HepG2 (cell line): Measurements from ENCODE around the gene RMI1. TPM values are rescaled to one million over a fixed set of nuclear protein-coding genes. Genes with fewer than 3 reads are reported as not detected.

Experiments used
- ATAC-seq: fragments of 200-7000 bp; cut with Tn5 transposase; 3 replicates; pipeline ENCODE4 v1.9.1; 2020; ENCODE audit warnings: mild to moderate bottlenecking, moderate library complexity
- BruUV-seq: library from RNA; stranded (reverse); fragments of 400-500 nt; replicated peaks from 2 replicates; lab custom pipeline; 2021; lab: Mats Ljungman, UMichigan
- CTCF ChIA-PET: fragments of 300-600 bp; formaldehyde crosslinking; extraction: SDS; loops from one replicate; lab custom pipeline; 2021; ENCODE audit warnings: low total read pairs, inconsistent platforms, low intra/inter-chr PET ratio; lab: Yijun Ruan, JAX
- POLR2A ChIA-PET: fragments of 350-600 bp; sonication (Branson Sonifier 250); formaldehyde crosslinking; loops from one replicate; lab custom pipeline; 2020; ENCODE audit warnings: antibody characterized with exemption, inconsistent platforms; lab: Yijun Ruan, JAX
- DNase-seq: peaks from one replicate; pipeline ENCODE4 v3.0.0-alpha.2; 2015; ENCODE audit warnings: low spot score
- FAIRE-seq: peaks from 3 replicates; lab custom pipeline; 2011; peaks lifted over from hg19 to GRCh38; lab: Jason Lieb, UNC
- H2AFZ ChIP-seq: one replicate; pipeline ENCODE4 v1.6.1; 2011; ENCODE audit warnings: low read length, inconsistent platforms
- H3K27ac ChIP-seq: fragments of 300-600 bp; 3 replicates; pipeline ENCODE4 v1.8.0; 2011; ENCODE audit warnings: mixed run types, mild to moderate bottlenecking, mixed read lengths, low read length, inconsistent platforms; ENCODE audit not compliant: insufficient read depth; ENCODE audit errors: extremely low read length
- H3K27me3 ChIP-seq, 2 experiments: fragments of 200-600 bp in 1 of 2; 2 replicates in 1 of 2; 3 replicates in 1 of 2; pipeline versions ENCODE4 v1.6.0 to v1.8.0; 2011; ENCODE audit warnings: low read length in 2 of 2, mild to moderate bottlenecking in 2 of 2, moderate library complexity in 2 of 2, inconsistent platforms in 1 of 2; ENCODE audit not compliant: insufficient read depth in 2 of 2, control insufficient read depth in 1 of 2
- H3K36me3 ChIP-seq, 2 experiments: fragments of 200-600 bp in 1 of 2; replicated peaks in 1 of 2; 2 replicates in 1 of 2; 3 replicates in 1 of 2; pipeline versions ENCODE4 v1.5.1 to v1.8.0; 2011; ENCODE audit warnings: low read length in 2 of 2, inconsistent platforms in 1 of 2; ENCODE audit not compliant: insufficient read depth in 2 of 2, control insufficient read depth in 1 of 2
- H3K4me1 ChIP-seq: 2 replicates; pipeline ENCODE4 v1.5.1; 2012; ENCODE audit warnings: low read length, inconsistent platforms; ENCODE audit not compliant: insufficient read depth
- H3K4me2 ChIP-seq: 2 replicates; pipeline ENCODE4 v1.6.0; 2011; ENCODE audit warnings: low read depth, low read length, inconsistent platforms
- H3K4me3 ChIP-seq, 3 experiments: fragments of 200-600 bp in 1 of 3; sonication (generic), shearing (Covaris generic) in 1 of 3; replicated peaks in 1 of 3; 2 replicates each; pipeline ENCODE4 v1.5.1; 2011 to 2016; ENCODE audit warnings: low read length in 3 of 3, inconsistent platforms in 2 of 3, low read depth in 2 of 3, mild to moderate bottlenecking in 2 of 3, control low read depth in 1 of 3, mixed read lengths in 1 of 3; ENCODE audit not compliant: insufficient read depth in 1 of 3
- H3K79me2 ChIP-seq: one replicate; pipeline ENCODE4 v1.6.1; 2011; ENCODE audit warnings: low read length, inconsistent platforms; ENCODE audit not compliant: insufficient read depth
- H3K9ac ChIP-seq: 2 replicates; pipeline ENCODE4 v1.6.0; 2011; ENCODE audit warnings: mild to moderate bottlenecking, low read depth, low read length, inconsistent platforms; ENCODE audit not compliant: insufficient read depth
- H3K9me3 ChIP-seq: 2 replicates; pipeline ENCODE4 v1.5.1; 2012; ENCODE audit warnings: mild to moderate bottlenecking, low read length
- H4K20me1 ChIP-seq: 2 replicates; pipeline ENCODE4 v1.6.0; 2011; ENCODE audit warnings: inconsistent platforms, mild to moderate bottlenecking, low read length, moderate library complexity; ENCODE audit not compliant: insufficient read depth
- FOXK1 ChIP-seq: sonication (generic); formaldehyde crosslinking; IDR thresholded peaks from 2 replicates; pipeline ENCODE4 v1.4.0; 2020; ENCODE audit warnings: low read depth, missing genetic modification reagents, borderline replicate concordance
- JDP2 ChIP-seq: sonication (generic); formaldehyde crosslinking; IDR thresholded peaks from 2 replicates; pipeline ENCODE4 v1.8.1; 2022; ENCODE audit warnings: missing genetic modification reagents, borderline replicate concordance
- KLF6 ChIP-seq: IDR thresholded peaks from 2 replicates; pipeline ENCODE4 v1.8.0; 2016; ENCODE audit warnings: missing biosample characterization, missing genetic modification reagents
- MAFK ChIP-seq, 2 experiments: IDR thresholded peaks in 1 of 2; conservative IDR thresholded peaks in 1 of 2; 2 replicates each; pipeline ENCODE4 v1.6.1; 2011; ENCODE audit warnings: improper control_type of control experiment in 2 of 2, low read length in 2 of 2
- NCOR1 ChIP-seq: fragments of 200-600 bp; sonication (generic); IDR thresholded peaks from 2 replicates; pipeline ENCODE4 v1.7.0; 2017; ENCODE audit warnings: antibody characterized with exemption, low read length, borderline replicate concordance
- TCF7 ChIP-seq: sonication (generic); IDR thresholded peaks from 2 replicates; pipeline ENCODE4 v1.6.1; 2016; ENCODE audit warnings: antibody characterized with exemption, low read depth
- ZNF17 ChIP-seq: sonication (generic); formaldehyde crosslinking; IDR thresholded peaks from 2 replicates; pipeline ENCODE4 v1.5.0; 2020; ENCODE audit warnings: mild to moderate bottlenecking, missing genetic modification reagents
- ZNF18 ChIP-seq: sonication (generic); formaldehyde crosslinking; IDR thresholded peaks from 2 replicates; pipeline ENCODE4 v1.8.0; 2022; ENCODE audit warnings: mild to moderate bottlenecking, missing genetic modification reagents; ENCODE audit not compliant: insufficient replicate concordance
- ZNF256 ChIP-seq: sonication (generic); formaldehyde crosslinking; conservative IDR thresholded peaks from 2 replicates; pipeline ENCODE4 v1.4.0; 2020; ENCODE audit warnings: missing genetic modification reagents
- ZNF644 ChIP-seq: IDR thresholded peaks from 2 replicates; pipeline ENCODE4 v1.6.1; 2016; ENCODE audit warnings: low read depth
- ZNF781 ChIP-seq: sonication (generic); formaldehyde crosslinking; IDR thresholded peaks from 2 replicates; pipeline ENCODE4 v1.5.1; 2020; ENCODE audit warnings: borderline replicate concordance, mild to moderate bottlenecking, missing genetic modification reagents; ENCODE audit errors: not compliant biosample characterization
- ZNF850 ChIP-seq: sonication (generic); formaldehyde crosslinking; conservative IDR thresholded peaks from 2 replicates; pipeline ENCODE4 v1.9.0; 2021; ENCODE audit warnings: mild to moderate bottlenecking, missing genetic modification reagents
- WGBS: methylation state at CpG from one replicate; pipeline ENCODE4 v1.1.6; 2017; ENCODE audit warnings: low lambda C conversion rate; 5-methylcytosine and 5-hydroxymethylcytosine counted together
- in situ Hi-C: cut with HindIII; loops from 2 replicates; pipeline ENCODE4 v1.10.0; 2017; ENCODE audit warnings: low pct_unique_long_range_greater_than_20kb; ENCODE audit not compliant: extremely low pct_ligation_motif_present
- intact Hi-C: fragments of 100-400 bp; cut with micrococcal nuclease; formaldehyde crosslinking; loops from one replicate; pipeline ENCODE4 v1.10.0; 2022; ENCODE audit not compliant: unreplicated experiment
- polyA plus RNA-seq, 8 experiments: library from polyadenylated mRNA; depleted of rRNA in 3 of 8; stranded (reverse) in 7 of 8; unstranded in 1 of 8; fragments of >200 nt; fragmentation: Illumina TruSeq in 4 of 8; extraction: Trizol in 4 of 8; gene quantifications; 2 replicates each; pipeline versions ENCODE4 v1.2.1 to v1.2.3, GENCODE V29; 2011 to 2016; ENCODE audit warnings: low read depth in 4 of 8, missing spikeins in 1 of 8, mixed read lengths in 1 of 8; ENCODE audit not compliant: insufficient read depth in 1 of 8
- total RNA-seq, 5 experiments: library from RNA; depleted of rRNA; stranded (reverse); fragments of >200 nt; fragmentation: Illumina TruSeq; extraction: Trizol; gene quantifications; 2 replicates each; pipeline ENCODE4 v1.2.3, GENCODE V29; 2016; ENCODE audit warnings: low read depth in 1 of 5

The RMI1 gene
- total and polyA plus RNA-seq, 2 of the 13 experiments (the other 11 are each of a cell fraction or from before 2014, with no cell fraction given), result 0.54 to 3.7 TPM

GRCh38 chr9:83987402-83987791 lies 6.8 kb downstream of the RMI1 start (continued):
- TF ChIP-seq NCOR1 (no peak), ZNF18 (CRISPR knock-in tag) (no peak), FOXK1 (CRISPR knock-in tag) (no peak), ZNF17 (CRISPR knock-in tag) (no peak), ZNF256 (CRISPR knock-in tag) (no peak), MAFK (conservative IDR thresholded peaks at IDR 0.05 in 1 of 2, IDR thresholded peaks at IDR 0.05 in 1 of 2; ENCODE audit: low read length in 2 of 2) (no peak), KLF6 (CRISPR knock-in tag) (0 out of 2 replicates have a peak, but pooled peaks have one; percentile 1)

- 59% methylated on average over 2 of the region's 2 CpGs for WGBS
- intact Hi-C loops (loop anchor here (10.0 kb wide), 1 partner anchor 66 kb away; no protein-coding TSS in a partner anchor), in situ Hi-C loops (no loop called here)
- Histone ChIP-seq H3K9me3 (no peaks in the 10 kb centered on the region), H3K27ac (peak overlapping the region; percentile 90), H3K4me2 (peak overlapping the region; percentile 36), H3K4me1 (peaks cover 74% of the 10 kb centered on the region), H3K36me3 (no peaks in the 10 kb centered on the region), H2AFZ (no peak overlapping the region), H4K20me1 (no peaks in the 10 kb centered on the region), H3K4me3 (no peak overlapping the region), H3K79me2 (peaks cover 44% of the 10 kb centered on the region), H3K9ac (no peak overlapping the region), H3K27me3 (no peaks in the 10 kb centered on the region)
- FAIRE-seq, result no peak
- DNase-seq, result no peak
- BruUV-seq, result no TSS peak
- ChIA-PET POLR2A (no interaction called here), CTCF (no interaction called here)
- no peak for ATAC-seq
- no peak for TF ChIP-seq ZNF850 (CRISPR knock-in tag)
- TF ChIP-seq ZNF781, result peak; percentile 46
- TF ChIP-seq JDP2 (CRISPR knock-in tag), result no peak
- no peak for TF ChIP-seq TCF7
- 0 out of 2 replicates have a peak, but pooled peaks have one; percentile 9 for TF ChIP-seq ZNF644
Measured at GRCh38 chr9:83988411-83988810, 7.8 kb downstream of the RMI1 start.
